OCI-LY7 (cell line): ENCODE measurements around the gene OLFML2B.

Experiments
- EZH2phosphoT487 ChIP-seq: fragments of 200-600 bp; sonication (generic); IDR thresholded peaks from 2 replicates; pipeline ENCODE4 v1.6.1; 2018; ENCODE audit warnings: low read depth, borderline replicate concordance, mild to moderate bottlenecking, mixed run types, antibody characterized with exemption, low read length, moderate library complexity, mixed read lengths
- TF ChIP-seq, protein P1 (sequence below): fragments of 200-600 bp; sonication (generic); conservative IDR thresholded peaks from 2 replicates; pipeline ENCODE4 v1.5.1; 2014; ENCODE audit warnings: mild to moderate bottlenecking, antibody characterized with exemption, low read length, moderate library complexity, mixed read lengths

DNA sequence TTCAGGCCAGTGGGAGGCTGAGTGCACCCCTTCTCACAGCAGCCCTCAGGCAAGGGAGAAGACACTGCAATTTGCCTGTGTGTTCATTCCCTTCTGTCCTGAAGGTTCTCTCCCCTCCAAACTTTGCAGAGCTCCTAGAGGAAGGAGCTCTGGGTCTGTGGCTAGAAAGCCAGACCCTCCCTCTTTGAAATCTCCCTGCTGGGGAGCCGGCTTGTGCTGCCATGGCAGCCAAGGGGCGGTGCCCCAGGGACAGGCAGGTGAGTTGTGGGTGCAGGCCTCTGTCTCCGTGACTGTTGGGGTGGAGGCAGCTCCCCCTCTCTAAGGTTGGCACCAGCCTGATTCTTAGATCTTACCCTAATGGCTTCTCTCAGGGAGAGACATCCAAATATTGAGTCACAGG lies 53.0 kb downstream of the OLFML2B start:
- TF ChIP-seq, protein P1, sequence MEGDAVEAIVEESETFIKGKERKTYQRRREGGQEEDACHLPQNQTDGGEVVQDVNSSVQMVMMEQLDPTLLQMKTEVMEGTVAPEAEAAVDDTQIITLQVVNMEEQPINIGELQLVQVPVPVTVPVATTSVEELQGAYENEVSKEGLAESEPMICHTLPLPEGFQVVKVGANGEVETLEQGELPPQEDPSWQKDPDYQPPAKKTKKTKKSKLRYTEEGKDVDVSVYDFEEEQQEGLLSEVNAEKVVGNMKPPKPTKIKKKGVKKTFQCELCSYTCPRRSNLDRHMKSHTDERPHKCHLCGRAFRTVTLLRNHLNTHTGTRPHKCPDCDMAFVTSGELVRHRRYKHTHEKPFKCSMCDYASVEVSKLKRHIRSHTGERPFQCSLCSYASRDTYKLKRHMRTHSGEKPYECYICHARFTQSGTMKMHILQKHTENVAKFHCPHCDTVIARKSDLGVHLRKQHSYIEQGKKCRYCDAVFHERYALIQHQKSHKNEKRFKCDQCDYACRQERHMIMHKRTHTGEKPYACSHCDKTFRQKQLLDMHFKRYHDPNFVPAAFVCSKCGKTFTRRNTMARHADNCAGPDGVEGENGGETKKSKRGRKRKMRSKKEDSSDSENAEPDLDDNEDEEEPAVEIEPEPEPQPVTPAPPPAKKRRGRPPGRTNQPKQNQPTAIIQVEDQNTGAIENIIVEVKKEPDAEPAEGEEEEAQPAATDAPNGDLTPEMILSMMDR, result no peak
- no peak for TF ChIP-seq EZH2phosphoT487
